NCI-H345 treated with DMSO at 0.1 percent for 48 hours (cell line): Measurements from ENCODE around the gene B4GALT7.
"Not testable (repeated sequence)": the region's sequence is repeated elsewhere in the genome, so short reads cannot be mapped to it uniquely, and the experiment has no call there.

Experiments
- DNase-seq: peaks from one replicate; lab custom pipeline; 2025; ENCODE audit not compliant: unreplicated experiment; lab: John Stamatoyannopoulos, UW

B4GALT7 gene

DNA sequence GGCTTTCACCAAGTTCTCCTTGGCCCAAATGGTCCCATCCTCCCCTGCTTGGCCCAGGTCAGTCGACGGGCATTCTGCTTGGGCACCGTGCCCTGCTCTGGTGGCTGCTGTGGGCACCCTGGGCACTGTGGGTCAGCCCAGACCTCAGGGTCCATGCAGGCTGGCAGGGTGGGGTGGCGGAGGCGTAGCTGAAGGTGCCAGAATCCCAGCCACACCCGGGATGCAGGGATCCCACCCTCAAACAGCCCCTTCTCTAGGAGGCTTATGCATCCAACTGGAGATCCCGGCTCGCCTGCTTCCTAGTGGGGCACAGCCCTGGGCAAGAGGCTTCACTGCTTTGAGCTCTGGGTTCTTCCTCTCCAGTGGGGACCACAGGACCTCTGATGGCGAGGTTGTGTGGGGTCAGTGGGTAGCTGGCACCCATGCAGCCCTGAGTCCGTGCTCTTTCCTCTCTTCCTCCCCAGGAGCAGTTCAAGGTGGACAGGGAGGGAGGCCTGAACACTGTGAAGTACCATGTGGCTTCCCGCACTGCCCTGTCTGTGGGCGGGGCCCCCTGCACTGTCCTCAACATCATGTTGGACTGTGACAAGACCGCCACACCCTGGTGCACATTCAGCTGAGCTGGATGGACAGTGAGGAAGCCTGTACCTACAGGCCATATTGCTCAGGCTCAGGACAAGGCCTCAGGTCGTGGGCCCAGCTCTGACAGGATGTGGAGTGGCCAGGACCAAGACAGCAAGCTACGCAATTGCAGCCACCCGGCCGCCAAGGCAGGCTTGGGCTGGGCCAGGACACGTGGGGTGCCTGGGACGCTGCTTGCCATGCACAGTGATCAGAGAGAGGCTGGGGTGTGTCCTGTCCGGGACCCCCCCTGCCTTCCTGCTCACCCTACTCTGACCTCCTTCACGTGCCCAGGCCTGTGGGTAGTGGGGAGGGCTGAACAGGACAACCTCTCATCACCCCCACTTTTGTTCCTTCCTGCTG, 9.4 kb downstream of the B4GALT7 start:
- no peak for DNase-seq

GRCh38 chr5:177610131-177610769, 10.3 kb downstream of the B4GALT7 start:
- no peak for DNase-seq

DNA sequence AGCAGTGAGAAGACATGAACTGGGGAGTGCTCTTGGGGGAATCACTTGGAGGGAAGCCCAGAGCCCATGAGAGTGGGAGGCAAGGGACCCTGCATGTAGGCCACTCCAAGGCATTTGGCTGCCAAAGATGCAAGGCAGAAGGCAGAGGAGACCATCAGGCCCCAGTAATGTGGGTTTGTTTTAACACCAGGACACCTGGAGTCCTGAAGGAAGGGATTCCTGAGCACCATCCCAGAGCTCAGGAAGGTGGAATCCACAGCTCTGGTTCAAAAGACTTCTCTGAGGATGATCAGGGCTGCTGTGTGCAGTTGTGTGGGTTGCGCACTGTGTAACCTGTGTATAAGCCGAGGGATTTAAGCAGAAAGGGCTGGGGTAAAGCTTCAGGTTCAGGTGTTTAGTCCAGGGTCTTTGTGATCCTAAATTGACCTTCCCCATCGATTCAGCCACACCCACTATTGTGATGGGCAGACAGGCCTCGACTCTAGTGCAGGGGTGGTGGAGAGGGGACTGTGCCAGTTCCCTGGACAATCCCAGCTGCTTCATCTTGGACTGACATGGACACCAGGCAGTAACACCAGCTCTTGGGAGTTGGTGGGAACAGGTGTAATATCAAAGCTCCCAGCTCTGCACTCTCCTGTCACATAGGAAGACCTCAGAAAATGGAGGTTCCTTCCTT, 11.0 kb downstream of the B4GALT7 start:
- no peak for DNase-seq

DNA sequence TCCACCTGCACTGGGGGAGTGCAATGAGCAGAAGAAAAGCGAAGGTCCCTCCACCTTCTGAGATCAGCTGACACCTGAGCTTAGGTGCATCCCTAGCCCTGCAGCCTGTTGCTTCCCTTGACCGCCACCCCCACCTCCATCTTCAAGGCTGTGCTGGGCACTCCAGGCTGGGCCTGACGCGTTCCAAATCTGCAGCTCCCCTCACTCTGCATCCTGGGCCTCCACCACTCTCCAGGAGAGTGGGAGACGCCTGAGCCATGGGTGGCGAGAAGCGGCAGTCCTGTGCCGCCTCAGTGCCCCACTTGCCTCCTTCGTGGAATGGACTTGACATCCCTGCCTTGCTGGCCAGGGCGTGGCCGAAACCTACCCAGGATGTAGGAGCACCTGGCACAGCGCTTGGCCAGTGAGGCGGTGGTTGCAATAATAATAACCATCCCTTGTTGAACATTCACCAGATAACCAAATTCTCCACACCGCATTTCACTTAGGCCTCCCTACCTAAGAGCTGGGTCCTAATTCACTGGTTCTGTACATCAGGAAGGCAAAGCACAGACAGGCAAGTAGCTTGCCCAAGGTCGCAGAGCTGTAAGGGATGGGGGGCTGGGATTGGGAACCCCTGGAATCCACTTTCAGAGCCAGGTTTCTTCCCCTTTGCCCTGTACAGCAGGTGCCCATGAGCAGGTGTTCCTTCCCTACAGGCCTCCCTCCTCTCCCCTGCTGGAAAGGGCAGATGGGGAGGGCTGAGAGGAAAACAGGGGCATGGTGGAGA, 11.7 kb downstream of the B4GALT7 start:
- DNase-seq, result no peak

- DNase-seq, result no peak
Observed at GRCh38 chr5:177612215-177612673, 12.3 kb downstream of the B4GALT7 start.

- no peak for DNase-seq
Observed at GRCh38 chr5:177620560-177620959, 20.6 kb downstream of the B4GALT7 start.

DNA sequence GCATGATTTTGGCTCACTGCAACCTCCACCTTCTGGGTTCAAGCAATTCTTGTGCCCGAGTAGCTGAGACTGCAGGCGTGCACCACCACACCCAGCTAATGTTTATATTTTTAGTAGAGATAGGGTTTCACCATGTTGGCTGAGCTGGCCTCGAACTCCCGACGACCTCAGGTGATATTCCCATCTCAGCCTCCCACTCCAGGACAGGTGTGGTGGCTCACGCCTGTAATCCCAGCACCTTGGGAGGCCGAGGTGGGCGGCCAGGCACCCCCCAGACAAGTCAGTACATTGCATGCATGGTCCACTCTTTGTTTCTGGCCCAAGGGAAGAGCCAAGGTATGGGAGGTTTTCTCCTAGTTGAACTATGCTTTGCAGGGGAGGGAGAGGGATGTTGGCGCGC, 24.2 kb downstream of the B4GALT7 start:
- DNase-seq, result not testable (repeated sequence)

GRCh38 chr5:177630186-177630585, 30.3 kb downstream of the B4GALT7 start:
- DNase-seq, result not testable (repeated sequence)

DNA sequence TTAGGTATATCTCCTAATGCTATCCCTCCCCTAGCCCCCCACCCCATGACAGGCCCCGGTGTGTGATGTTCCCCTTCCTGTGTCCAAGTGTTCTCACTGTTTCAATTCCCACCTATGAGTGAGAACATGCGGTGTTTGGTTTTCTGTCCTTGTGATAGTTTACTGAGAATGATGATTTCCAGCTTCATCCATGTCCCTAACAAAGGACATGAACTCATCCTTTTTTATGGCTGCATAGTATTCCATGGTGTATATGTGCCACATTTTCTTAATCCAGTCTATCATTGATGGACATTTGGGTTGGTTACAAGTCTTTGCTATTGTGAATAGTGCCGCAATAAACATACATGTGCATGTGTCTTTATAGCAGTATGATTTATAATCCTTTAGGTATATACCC, 35.0 kb downstream of the B4GALT7 start:
- DNase-seq, result not testable (repeated sequence)

GRCh38 chr5:177645462-177645861, 45.5 kb downstream of the B4GALT7 start:
- not testable (repeated sequence) for DNase-seq

DNA sequence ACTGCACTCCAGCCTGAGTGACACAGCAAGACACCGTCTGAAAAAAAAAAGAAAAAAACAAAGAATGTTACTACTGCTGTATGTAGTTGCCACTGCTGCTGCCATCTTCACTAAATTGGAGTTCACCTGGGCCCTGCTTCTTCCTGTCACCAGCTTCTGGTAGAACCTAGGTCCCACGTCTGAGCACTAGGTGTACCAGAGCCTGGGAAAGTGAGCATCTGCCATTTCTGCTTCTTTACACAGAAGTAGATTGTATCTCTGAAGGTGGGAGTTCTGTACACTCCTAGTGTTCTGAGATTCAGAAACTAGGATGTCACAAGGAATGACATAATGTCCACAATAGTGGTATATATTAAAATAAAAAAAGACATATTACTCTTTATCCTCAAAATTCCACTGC, 51.3 kb downstream of the B4GALT7 start:
- not testable (repeated sequence) for DNase-seq

DNA sequence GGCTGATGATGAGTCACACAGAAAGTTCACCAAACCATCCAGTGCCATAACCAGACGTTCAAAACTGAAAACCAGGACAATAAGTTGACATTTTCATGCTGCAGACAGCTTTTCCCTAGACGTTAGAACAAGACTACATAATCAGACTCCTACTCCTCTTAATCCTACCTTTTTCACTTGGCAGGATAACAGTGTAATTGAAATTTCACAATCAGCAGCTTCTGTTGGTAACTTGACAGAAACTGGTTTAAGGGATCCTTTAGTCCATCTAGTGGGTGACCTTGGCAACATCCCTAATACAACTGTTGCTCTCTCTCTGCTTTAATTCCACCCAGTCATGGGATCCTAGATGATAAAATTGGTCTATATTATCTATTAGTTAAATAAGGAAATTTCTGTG, 57.9 kb downstream of the B4GALT7 start:
- DNase-seq, result not testable (repeated sequence)

- not testable (repeated sequence) for DNase-seq
Observed at GRCh38 chr5:177658542-177658941, 58.6 kb downstream of the B4GALT7 start.
